ENCODE results near the gene RNF180.

DNA sequence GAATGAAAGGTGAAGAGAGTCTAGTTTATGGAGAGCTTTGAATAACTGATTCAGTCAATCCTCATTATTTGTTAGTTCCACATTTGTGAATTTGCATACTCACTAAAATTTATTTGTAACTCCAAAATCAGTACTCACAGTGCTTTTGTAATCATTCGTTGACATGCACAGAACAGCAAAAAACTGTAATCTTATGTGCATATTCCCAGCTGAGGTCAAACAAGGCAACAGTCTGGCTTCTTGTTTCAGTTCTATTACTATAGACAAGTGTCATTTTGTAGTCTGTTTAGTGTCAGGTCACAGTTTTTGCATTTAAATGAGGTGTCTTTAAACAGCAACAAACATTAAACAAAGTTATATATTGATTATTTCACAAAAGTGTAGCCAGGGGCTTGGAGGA is 142.5 kb downstream of the RNF180 start:
- TF ChIP-seq, protein P1, sequence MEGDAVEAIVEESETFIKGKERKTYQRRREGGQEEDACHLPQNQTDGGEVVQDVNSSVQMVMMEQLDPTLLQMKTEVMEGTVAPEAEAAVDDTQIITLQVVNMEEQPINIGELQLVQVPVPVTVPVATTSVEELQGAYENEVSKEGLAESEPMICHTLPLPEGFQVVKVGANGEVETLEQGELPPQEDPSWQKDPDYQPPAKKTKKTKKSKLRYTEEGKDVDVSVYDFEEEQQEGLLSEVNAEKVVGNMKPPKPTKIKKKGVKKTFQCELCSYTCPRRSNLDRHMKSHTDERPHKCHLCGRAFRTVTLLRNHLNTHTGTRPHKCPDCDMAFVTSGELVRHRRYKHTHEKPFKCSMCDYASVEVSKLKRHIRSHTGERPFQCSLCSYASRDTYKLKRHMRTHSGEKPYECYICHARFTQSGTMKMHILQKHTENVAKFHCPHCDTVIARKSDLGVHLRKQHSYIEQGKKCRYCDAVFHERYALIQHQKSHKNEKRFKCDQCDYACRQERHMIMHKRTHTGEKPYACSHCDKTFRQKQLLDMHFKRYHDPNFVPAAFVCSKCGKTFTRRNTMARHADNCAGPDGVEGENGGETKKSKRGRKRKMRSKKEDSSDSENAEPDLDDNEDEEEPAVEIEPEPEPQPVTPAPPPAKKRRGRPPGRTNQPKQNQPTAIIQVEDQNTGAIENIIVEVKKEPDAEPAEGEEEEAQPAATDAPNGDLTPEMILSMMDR (IDR thresholded peaks at IDR 0.05; ENCODE audit: low read length) = no peak
- TF ChIP-seq EZH2 (IDR thresholded peaks at IDR 0.05; ENCODE audit: borderline replicate concordance, low read length) = no peak
